ENCODE data around the gene IPO5. TPM values are rescaled to one million over a fixed set of nuclear protein-coding genes. Genes with fewer than 3 reads are reported as not detected.
"Not testable (repeated sequence)": the region's sequence is repeated elsewhere in the genome, so short reads cannot be mapped to it uniquely, and the experiment has no call there.

The IPO5 gene
- total RNA-seq, 2 experiments from 2014 or later, result 256 to 258 TPM

GRCh38 chr13:98039964-98040363 lies 86.5 kb downstream of the IPO5 start:
- Mint-ChIP-seq H3K9me3 (ENCODE audit: low read depth) (no peaks in the 10 kb centered on the region), H3K36me3 (ENCODE audit: low read depth) (no peaks in the 10 kb centered on the region), H3K27ac (no peak overlapping the region), H3K4me1 (no peaks in the 10 kb centered on the region), H3K4me3 (no peak overlapping the region), H3K27me3 (peaks cover 2% of the 10 kb centered on the region)
- ATAC-seq, result no peak
- intact Hi-C loops (cut with DNase I, micrococcal nuclease), result no loop called here
- no peak for DNase-seq
- ChIA-PET CTCF (interaction anchor here (0.6 to 0.7 kb wide), 2 partner anchors 489 to 692 kb away, joined by 3 read pairs; no protein-coding TSS in a partner anchor), POLR2A (no interaction called here)

- CTCF ChIA-PET, result no interaction called here
- no peaks in the 10 kb centered on the region for H3K9me3 Mint-ChIP-seq (ENCODE audit: low read depth)
- H3K27me3 Mint-ChIP-seq, result peaks cover 2% of the 10 kb centered on the region
- H3K4me1 Mint-ChIP-seq, result no peaks in the 10 kb centered on the region
- intact Hi-C loops (cut with DNase I, micrococcal nuclease), result no loop called here
- H3K27ac Mint-ChIP-seq, result no peak overlapping the region
- H3K36me3 Mint-ChIP-seq (ENCODE audit: low read depth), result no peaks in the 10 kb centered on the region
- DNase-seq, result no peak
- no peak for ATAC-seq
- POLR2A ChIA-PET, result interaction anchor here (0.6 kb wide), 1 partner anchor 143 kb away, joined by 4 read pairs; no protein-coding TSS in a partner anchor
- H3K4me3 Mint-ChIP-seq, result no peak overlapping the region
Observed at GRCh38 chr13:98041081-98041820, 87.8 kb downstream of the IPO5 start.

- H3K4me1 Mint-ChIP-seq, result no peaks in the 10 kb centered on the region
- ChIA-PET POLR2A (no interaction called here), CTCF (interaction anchor here (1.1 kb wide), 1 partner anchor 14 kb away, joined by 3 read pairs; no protein-coding TSS in a partner anchor)
- intact Hi-C loops (cut with DNase I, micrococcal nuclease), result no loop called here
- peak; percentile 42 for ATAC-seq
- no peaks in the 10 kb centered on the region for H3K36me3 Mint-ChIP-seq (ENCODE audit: low read depth)
- no peak for DNase-seq
- H3K27me3 Mint-ChIP-seq, result no peaks in the 10 kb centered on the region
- no peak overlapping the region for H3K27ac Mint-ChIP-seq
- no peaks in the 10 kb centered on the region for H3K9me3 Mint-ChIP-seq (ENCODE audit: low read depth)
- H3K4me3 Mint-ChIP-seq, result no peak overlapping the region
Observed at GRCh38 chr13:98044301-98044700, 90.8 kb downstream of the IPO5 start.

GRCh38 chr13:98047785-98048184 lies 94.3 kb downstream of the IPO5 start:
- POLR2A ChIA-PET; H3K9me3 Mint-ChIP-seq (ENCODE audit: low read depth); H3K27ac Mint-ChIP-seq; H3K27me3 Mint-ChIP-seq; H3K36me3 Mint-ChIP-seq (ENCODE audit: low read depth); intact Hi-C loops (cut with DNase I, micrococcal nuclease); H3K4me3 Mint-ChIP-seq; CTCF ChIA-PET; H3K4me1 Mint-ChIP-seq; DNase-seq; ATAC-seq: not testable (repeated sequence)

- no peak overlapping the region for H3K4me3 Mint-ChIP-seq
- ATAC-seq, result no peak
- no peak overlapping the region for H3K27ac Mint-ChIP-seq
- no peaks in the 10 kb centered on the region for H3K36me3 Mint-ChIP-seq (ENCODE audit: low read depth)
- POLR2A ChIA-PET, result no interaction called here
- H3K27me3 Mint-ChIP-seq, result peaks cover 4% of the 10 kb centered on the region
- no peak for DNase-seq
- no peaks in the 10 kb centered on the region for H3K4me1 Mint-ChIP-seq
- CTCF ChIA-PET, result no interaction called here
- intact Hi-C loops (cut with DNase I, micrococcal nuclease), result no loop called here
- no peaks in the 10 kb centered on the region for H3K9me3 Mint-ChIP-seq (ENCODE audit: low read depth)
Observed at GRCh38 chr13:98048265-98048664, 94.8 kb downstream of the IPO5 start.

- Mint-ChIP-seq H3K36me3 (ENCODE audit: low read depth) (no peaks in the 10 kb centered on the region), H3K4me3 (no peak overlapping the region), H3K27me3 (peaks cover 11% of the 10 kb centered on the region), H3K27ac (no peak overlapping the region), H3K4me1 (no peaks in the 10 kb centered on the region), H3K9me3 (ENCODE audit: low read depth) (no peaks in the 10 kb centered on the region)
- ATAC-seq, result no peak
- CTCF ChIA-PET, result no interaction called here
- POLR2A ChIA-PET, result no interaction called here
- intact Hi-C loops (cut with DNase I, micrococcal nuclease), result no loop called here
- DNase-seq, result no peak
Observed at GRCh38 chr13:98050041-98050466, 96.6 kb downstream of the IPO5 start.

- POLR2A ChIA-PET, result no interaction called here
Observed at GRCh38 chr13:98052412-98052811, 98.9 kb downstream of the IPO5 start.

GRCh38 chr13:98054301-98054700 lies 100.8 kb downstream of the IPO5 start:
- H3K4me1 Mint-ChIP-seq, result no peaks in the 10 kb centered on the region
- H3K27ac Mint-ChIP-seq, result no peak overlapping the region
- no peak overlapping the region for H3K4me3 Mint-ChIP-seq
- H3K36me3 Mint-ChIP-seq (ENCODE audit: low read depth), result no peaks in the 10 kb centered on the region
- no peak for ATAC-seq
- H3K9me3 Mint-ChIP-seq (ENCODE audit: low read depth), result no peaks in the 10 kb centered on the region
- H3K27me3 Mint-ChIP-seq, result peaks cover 20% of the 10 kb centered on the region
- ChIA-PET POLR2A (no interaction called here), CTCF (interaction anchor here (0.9 kb wide), 1 partner anchor 56 kb away, joined by 3 read pairs; no protein-coding TSS in a partner anchor)
- no peak for DNase-seq
- intact Hi-C loops (cut with DNase I, micrococcal nuclease), result no loop called here

More at GRCh38 chr13:98052412-98052811, 98.9 kb downstream of the IPO5 start:
- no peaks in the 10 kb centered on the region for H3K4me1 Mint-ChIP-seq
- peaks cover 20% of the 10 kb centered on the region for H3K27me3 Mint-ChIP-seq
- CTCF ChIA-PET, result interaction anchor here (0.7 kb wide), 1 partner anchor 15 kb away, joined by 4 read pairs; no protein-coding TSS in a partner anchor
- intact Hi-C loops (cut with DNase I, micrococcal nuclease), result no loop called here
- H3K4me3 Mint-ChIP-seq, result no peak overlapping the region
- DNase-seq (no peak), ATAC-seq (no peak)
- H3K9me3 Mint-ChIP-seq (ENCODE audit: low read depth), result no peaks in the 10 kb centered on the region
- H3K27ac Mint-ChIP-seq, result no peak overlapping the region
- no peaks in the 10 kb centered on the region for H3K36me3 Mint-ChIP-seq (ENCODE audit: low read depth)

GRCh38 chr13:98055623-98056022 lies 102.1 kb downstream of the IPO5 start:
- Mint-ChIP-seq H3K4me1 (no peaks in the 10 kb centered on the region), H3K9me3 (ENCODE audit: low read depth) (no peaks in the 10 kb centered on the region), H3K36me3 (ENCODE audit: low read depth) (no peaks in the 10 kb centered on the region), H3K27ac (no peak overlapping the region), H3K27me3 (peaks cover 16% of the 10 kb centered on the region), H3K4me3 (no peak overlapping the region)
- ChIA-PET POLR2A (no interaction called here), CTCF (no interaction called here)
- DNase-seq (no peak), ATAC-seq (no peak)
- intact Hi-C loops (cut with DNase I, micrococcal nuclease), result no loop called here

GRCh38 chr13:98056839-98057410 lies 103.5 kb downstream of the IPO5 start:
- CTCF ChIA-PET, result no interaction called here
- POLR2A ChIA-PET, result no interaction called here
- Mint-ChIP-seq H3K4me1 (no peaks in the 10 kb centered on the region), H3K9me3 (ENCODE audit: low read depth) (no peaks in the 10 kb centered on the region), H3K27me3 (peaks cover 16% of the 10 kb centered on the region), H3K27ac (no peak overlapping the region), H3K36me3 (ENCODE audit: low read depth) (no peaks in the 10 kb centered on the region), H3K4me3 (no peak overlapping the region)
- DNase-seq (no peak), ATAC-seq (no peak)
- intact Hi-C loops (cut with DNase I, micrococcal nuclease), result no loop called here

- DNase-seq, result no peak
- intact Hi-C loops (cut with DNase I, micrococcal nuclease), result no loop called here
- Mint-ChIP-seq H3K27ac (no peak overlapping the region), H3K4me1 (no peaks in the 10 kb centered on the region), H3K27me3 (peaks cover 11% of the 10 kb centered on the region), H3K36me3 (ENCODE audit: low read depth) (no peaks in the 10 kb centered on the region), H3K4me3 (no peak overlapping the region), H3K9me3 (ENCODE audit: low read depth) (no peaks in the 10 kb centered on the region)
- POLR2A ChIA-PET, result no interaction called here
- no peak for ATAC-seq
- CTCF ChIA-PET, result no interaction called here
Observed at GRCh38 chr13:98059276-98059675, 105.8 kb downstream of the IPO5 start.

GRCh38 chr13:98060282-98060681 lies 106.8 kb downstream of the IPO5 start:
- no peaks in the 10 kb centered on the region for H3K9me3 Mint-ChIP-seq (ENCODE audit: low read depth)
- POLR2A ChIA-PET, result no interaction called here
- no peak for DNase-seq
- CTCF ChIA-PET, result no interaction called here
- no peak overlapping the region for H3K27ac Mint-ChIP-seq
- H3K36me3 Mint-ChIP-seq (ENCODE audit: low read depth), result no peaks in the 10 kb centered on the region
- intact Hi-C loops (cut with DNase I, micrococcal nuclease), result no loop called here
- ATAC-seq, result no peak
- H3K4me3 Mint-ChIP-seq, result no peak overlapping the region
- no peaks in the 10 kb centered on the region for H3K4me1 Mint-ChIP-seq
- H3K27me3 Mint-ChIP-seq, result peaks cover 9% of the 10 kb centered on the region

Measured in activated CD4-positive, alpha-beta T cell treated with anti-CD3 and anti-CD28 coated beads for 36 hours (primary cell).